Measurements from ENCODE around the gene MRTFA.

DNA sequence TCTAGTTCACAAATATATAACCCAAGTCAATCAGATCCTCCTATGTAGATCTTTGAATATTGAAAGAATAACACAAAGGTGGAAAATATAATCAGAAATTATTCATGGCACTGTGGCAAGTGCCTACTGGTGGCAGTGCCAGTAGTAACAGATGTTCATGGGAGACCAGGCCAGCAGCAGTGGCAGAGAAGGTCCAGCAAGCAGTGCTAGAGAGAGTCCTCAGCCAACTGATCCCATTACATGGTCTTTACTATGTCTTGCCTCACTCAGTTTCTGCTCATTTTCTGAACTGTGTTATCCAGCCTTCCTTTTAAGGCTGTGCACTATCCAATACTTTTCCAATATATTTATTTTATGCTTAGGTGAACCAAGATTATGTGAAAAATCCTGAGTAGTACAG, 124.9 kb downstream of the MRTFA start:
- TF ChIP-seq, protein P1, sequence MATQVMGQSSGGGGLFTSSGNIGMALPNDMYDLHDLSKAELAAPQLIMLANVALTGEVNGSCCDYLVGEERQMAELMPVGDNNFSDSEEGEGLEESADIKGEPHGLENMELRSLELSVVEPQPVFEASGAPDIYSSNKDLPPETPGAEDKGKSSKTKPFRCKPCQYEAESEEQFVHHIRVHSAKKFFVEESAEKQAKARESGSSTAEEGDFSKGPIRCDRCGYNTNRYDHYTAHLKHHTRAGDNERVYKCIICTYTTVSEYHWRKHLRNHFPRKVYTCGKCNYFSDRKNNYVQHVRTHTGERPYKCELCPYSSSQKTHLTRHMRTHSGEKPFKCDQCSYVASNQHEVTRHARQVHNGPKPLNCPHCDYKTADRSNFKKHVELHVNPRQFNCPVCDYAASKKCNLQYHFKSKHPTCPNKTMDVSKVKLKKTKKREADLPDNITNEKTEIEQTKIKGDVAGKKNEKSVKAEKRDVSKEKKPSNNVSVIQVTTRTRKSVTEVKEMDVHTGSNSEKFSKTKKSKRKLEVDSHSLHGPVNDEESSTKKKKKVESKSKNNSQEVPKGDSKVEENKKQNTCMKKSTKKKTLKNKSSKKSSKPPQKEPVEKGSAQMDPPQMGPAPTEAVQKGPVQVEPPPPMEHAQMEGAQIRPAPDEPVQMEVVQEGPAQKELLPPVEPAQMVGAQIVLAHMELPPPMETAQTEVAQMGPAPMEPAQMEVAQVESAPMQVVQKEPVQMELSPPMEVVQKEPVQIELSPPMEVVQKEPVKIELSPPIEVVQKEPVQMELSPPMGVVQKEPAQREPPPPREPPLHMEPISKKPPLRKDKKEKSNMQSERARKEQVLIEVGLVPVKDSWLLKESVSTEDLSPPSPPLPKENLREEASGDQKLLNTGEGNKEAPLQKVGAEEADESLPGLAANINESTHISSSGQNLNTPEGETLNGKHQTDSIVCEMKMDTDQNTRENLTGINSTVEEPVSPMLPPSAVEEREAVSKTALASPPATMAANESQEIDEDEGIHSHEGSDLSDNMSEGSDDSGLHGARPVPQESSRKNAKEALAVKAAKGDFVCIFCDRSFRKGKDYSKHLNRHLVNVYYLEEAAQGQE (IDR thresholded peaks at IDR 0.05): no peak
- TF ChIP-seq ZSCAN20 (CRISPR knock-in tag; IDR thresholded peaks at IDR 0.05): no peak
- TF ChIP-seq, protein P2, sequence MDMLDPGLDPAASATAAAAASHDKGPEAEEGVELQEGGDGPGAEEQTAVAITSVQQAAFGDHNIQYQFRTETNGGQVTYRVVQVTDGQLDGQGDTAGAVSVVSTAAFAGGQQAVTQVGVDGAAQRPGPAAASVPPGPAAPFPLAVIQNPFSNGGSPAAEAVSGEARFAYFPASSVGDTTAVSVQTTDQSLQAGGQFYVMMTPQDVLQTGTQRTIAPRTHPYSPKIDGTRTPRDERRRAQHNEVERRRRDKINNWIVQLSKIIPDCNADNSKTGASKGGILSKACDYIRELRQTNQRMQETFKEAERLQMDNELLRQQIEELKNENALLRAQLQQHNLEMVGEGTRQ (IDR thresholded peaks at IDR 0.05): no peak
- TF ChIP-seq RAD21 (conservative IDR thresholded peaks at IDR 0.05 in 1 of 2, IDR thresholded peaks at IDR 0.05 in 1 of 2): no peak
- TF ChIP-seq, protein P3, sequence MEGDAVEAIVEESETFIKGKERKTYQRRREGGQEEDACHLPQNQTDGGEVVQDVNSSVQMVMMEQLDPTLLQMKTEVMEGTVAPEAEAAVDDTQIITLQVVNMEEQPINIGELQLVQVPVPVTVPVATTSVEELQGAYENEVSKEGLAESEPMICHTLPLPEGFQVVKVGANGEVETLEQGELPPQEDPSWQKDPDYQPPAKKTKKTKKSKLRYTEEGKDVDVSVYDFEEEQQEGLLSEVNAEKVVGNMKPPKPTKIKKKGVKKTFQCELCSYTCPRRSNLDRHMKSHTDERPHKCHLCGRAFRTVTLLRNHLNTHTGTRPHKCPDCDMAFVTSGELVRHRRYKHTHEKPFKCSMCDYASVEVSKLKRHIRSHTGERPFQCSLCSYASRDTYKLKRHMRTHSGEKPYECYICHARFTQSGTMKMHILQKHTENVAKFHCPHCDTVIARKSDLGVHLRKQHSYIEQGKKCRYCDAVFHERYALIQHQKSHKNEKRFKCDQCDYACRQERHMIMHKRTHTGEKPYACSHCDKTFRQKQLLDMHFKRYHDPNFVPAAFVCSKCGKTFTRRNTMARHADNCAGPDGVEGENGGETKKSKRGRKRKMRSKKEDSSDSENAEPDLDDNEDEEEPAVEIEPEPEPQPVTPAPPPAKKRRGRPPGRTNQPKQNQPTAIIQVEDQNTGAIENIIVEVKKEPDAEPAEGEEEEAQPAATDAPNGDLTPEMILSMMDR (IDR thresholded peaks at IDR 0.05): no peak
- TF ChIP-seq JUNB (IDR thresholded peaks at IDR 0.05): no peak
- TF ChIP-seq ZC3H11A (IDR thresholded peaks at IDR 0.05): no peak
- TF ChIP-seq EHF (CRISPR knock-in tag; IDR thresholded peaks at IDR 0.05): 0 out of 2 replicates have a peak, but pooled peaks have one; percentile 14
- TF ChIP-seq SMC3 (IDR thresholded peaks at IDR 0.05): no peak
- no peak for TF ChIP-seq POLR2A (IDR thresholded peaks at IDR 0.05; ENCODE audit: low read length)
- no peak for TF ChIP-seq MAFK (IDR thresholded peaks at IDR 0.05; ENCODE audit: partially characterized antibody)
- no peak for TF ChIP-seq CBX8 (IDR thresholded peaks at IDR 0.05)
- no peak for TF ChIP-seq HDAC2 (IDR thresholded peaks at IDR 0.05)

Data from A549 (cell line).